Measurements from ENCODE around the gene CAMK2B. TPM values are rescaled to one million over a fixed set of nuclear protein-coding genes. Genes with fewer than 3 reads are reported as not detected.

Gene CAMK2B
- total RNA-seq, 1 donor from 2014 or later = 0.09 TPM

GRCh38 chr7:44280993-44281721, 44.2 kb downstream of the CAMK2B start:
- no peaks in the 10 kb centered on the region for H3K79me2 ChIP-seq (ENCODE audit: low read depth)
- H3K27me3 ChIP-seq = no peaks in the 10 kb centered on the region
- no peak overlapping the region for H3K4me2 ChIP-seq
- no peak overlapping the region for H3K27ac Mint-ChIP-seq
- no peaks in the 10 kb centered on the region for H3K36me3 Mint-ChIP-seq
- no peak overlapping the region for H3K4me3 ChIP-seq
- TF ChIP-seq EZH2 (IDR thresholded peaks at IDR 0.05) = no peak
- no peak for TF ChIP-seq CTCF (IDR thresholded peaks at IDR 0.05)
- TF ChIP-seq EZH2phosphoT487 (IDR thresholded peaks at IDR 0.05) = no peak
- no peaks in the 10 kb centered on the region for H3F3A ChIP-seq (ENCODE audit: low read depth)
- no peak overlapping the region for H3K4me3 Mint-ChIP-seq
- no peaks in the 10 kb centered on the region for H4K20me1 ChIP-seq (ENCODE audit: low read depth)
- no peaks in the 10 kb centered on the region for H3K36me3 ChIP-seq
- DNase-seq (ENCODE audit: low spot score) = no peak
- H3K9me3 Mint-ChIP-seq = no peaks in the 10 kb centered on the region
- no peak overlapping the region for H3K27ac ChIP-seq
- no peaks in the 10 kb centered on the region for H3K9me3 ChIP-seq (ENCODE audit: low read depth)
- H3K4me1 Mint-ChIP-seq = peaks cover 9% of the 10 kb centered on the region
- no peak overlapping the region for H3K9ac ChIP-seq
- H3K27me3 Mint-ChIP-seq (ENCODE audit: insufficient read depth, low read depth) = peaks cover 9% of the 10 kb centered on the region
- peaks cover 11% of the 10 kb centered on the region for H3K4me1 ChIP-seq
- no peak overlapping the region for H2AFZ ChIP-seq (replicated peaks)

- Mint-ChIP-seq H3K36me3 (no peaks in the 10 kb centered on the region), H3K27ac (no peak overlapping the region), H3K9me3 (no peaks in the 10 kb centered on the region), H3K4me1 (peaks cover 12% of the 10 kb centered on the region), H3K4me3 (no peak overlapping the region), H3K27me3 (ENCODE audit: insufficient read depth, low read depth) (peaks cover 9% of the 10 kb centered on the region)
- Histone ChIP-seq H4K20me1 (ENCODE audit: low read depth) (no peaks in the 10 kb centered on the region), H3K9ac (no peak overlapping the region), H3K9me3 (ENCODE audit: low read depth) (no peaks in the 10 kb centered on the region), H3F3A (ENCODE audit: low read depth) (peaks cover 1% of the 10 kb centered on the region), H3K27me3 (no peaks in the 10 kb centered on the region), H3K79me2 (ENCODE audit: low read depth) (no peaks in the 10 kb centered on the region), H3K4me1 (peaks cover 14% of the 10 kb centered on the region), H3K4me2 (no peak overlapping the region), H3K27ac (no peak overlapping the region), H2AFZ (replicated peaks) (no peak overlapping the region), H3K4me3 (no peak overlapping the region), H3K36me3 (no peaks in the 10 kb centered on the region)
- DNase-seq (ENCODE audit: low spot score) = no peak
- TF ChIP-seq CTCF (IDR thresholded peaks at IDR 0.05) (no peak), EZH2phosphoT487 (IDR thresholded peaks at IDR 0.05) (no peak), EZH2 (IDR thresholded peaks at IDR 0.05) (no peak)
Measured at GRCh38 chr7:44280636-44280992, 44.8 kb downstream of the CAMK2B start.

- H3K9ac ChIP-seq = no peak overlapping the region
- H4K20me1 ChIP-seq (ENCODE audit: low read depth) = no peaks in the 10 kb centered on the region
- DNase-seq (ENCODE audit: low spot score) = no peak
- no peaks in the 10 kb centered on the region for H3K27me3 ChIP-seq
- no peak overlapping the region for H3K4me3 ChIP-seq
- H3K36me3 ChIP-seq = no peaks in the 10 kb centered on the region
- TF ChIP-seq CTCF (IDR thresholded peaks at IDR 0.05) (no peak), EZH2phosphoT487 (IDR thresholded peaks at IDR 0.05) (no peak), EZH2 (IDR thresholded peaks at IDR 0.05) (no peak)
- Mint-ChIP-seq H3K4me3 (no peak overlapping the region), H3K9me3 (no peaks in the 10 kb centered on the region), H3K36me3 (no peaks in the 10 kb centered on the region), H3K4me1 (peaks cover 16% of the 10 kb centered on the region), H3K27ac (peak overlapping the region; percentile 60), H3K27me3 (ENCODE audit: insufficient read depth, low read depth) (peaks cover 9% of the 10 kb centered on the region)
- no peaks in the 10 kb centered on the region for H3K79me2 ChIP-seq (ENCODE audit: low read depth)
- H3K4me2 ChIP-seq = no peak overlapping the region
- H2AFZ ChIP-seq (replicated peaks) = no peak overlapping the region
- peaks cover 20% of the 10 kb centered on the region for H3K4me1 ChIP-seq
- H3K27ac ChIP-seq = no peak overlapping the region
- H3K9me3 ChIP-seq (ENCODE audit: low read depth) = no peaks in the 10 kb centered on the region
- H3F3A ChIP-seq (ENCODE audit: low read depth) = peaks cover 6% of the 10 kb centered on the region
Measured at GRCh38 chr7:44279731-44280505, 45.5 kb downstream of the CAMK2B start.
